Tibial artery (tissue), 4 donors: ENCODE results near the gene C11orf54.

Experiments
- DNase-seq, 2 donors: peaks; one replicate each; pipeline ENCODE4 v3.0.0-alpha.2; 2019
- H3K27ac ChIP-seq, 2 donors: fragments of 200-600 bp; sonication (generic) in 1 of 2; 1 replicate in 1 of 2; 2 replicates in 1 of 2; pipeline ENCODE4 v1.5.1; 2018 to 2019; ENCODE audit warnings: mild to moderate bottlenecking in 1 of 2
- H3K27me3 ChIP-seq, 2 donors: fragments of 200-600 bp; sonication (generic) in 1 of 2; one replicate each; pipeline versions ENCODE4 v1.5.1 to v1.6.0; 2016 to 2019
- H3K36me3 ChIP-seq, 3 donors: fragments of 200-600 bp; sonication (generic) in 2 of 3; one replicate each; pipeline ENCODE4 v1.5.1; 2016 to 2019; ENCODE audit warnings: mild to moderate bottlenecking in 2 of 3
- H3K4me1 ChIP-seq, 4 donors: fragments of 200-600 bp; sonication (generic) in 2 of 4; 1 replicate in 3 of 4; 2 replicates in 1 of 4; pipeline ENCODE4 v1.5.1; 2016 to 2019
- H3K4me3 ChIP-seq, 2 donors: fragments of 200-600 bp; sonication (generic) in 1 of 2; 1 replicate in 1 of 2; 2 replicates in 1 of 2; pipeline ENCODE4 v1.5.1; 2018 to 2019; ENCODE audit warnings: mild to moderate bottlenecking in 2 of 2
- H3K9me3 ChIP-seq, 3 donors: fragments of 200-600 bp; sonication (generic) in 1 of 3; one replicate each; pipeline ENCODE4 v1.5.1; 2016 to 2019
- CTCF ChIP-seq, 2 experiments: fragments of 200-600 bp in 1 of 2; fragments of 450-650 bp in 1 of 2; IDR thresholded peaks; one replicate each; pipeline ENCODE4 v1.5.1; 2017 to 2019; ENCODE audit warnings: antibody characterized with exemption in 2 of 2, mild to moderate bottlenecking in 1 of 2, moderate library complexity in 1 of 2
- intact Hi-C: fragments of 100-400 bp; cut with DNase I; formaldehyde crosslinking; loops from one replicate; pipeline ENCODE4 v1.15.0; 2023; ENCODE audit warnings: low total_unique reads

The C11orf54 gene

GRCh38 chr11:93783362-93783761 lies 41.9 kb downstream of the C11orf54 start:
- DNase-seq = no peak
- no peak for TF ChIP-seq CTCF (IDR thresholded peaks at IDR 0.05)
- H3K9me3 ChIP-seq = no peaks in the 10 kb centered on the region
- H3K36me3 ChIP-seq = peaks cover 0 to 6% (median 2%) of the 10 kb centered on the region in 3 donors
- peak overlapping the region; percentile 91 to 92 for H3K4me3 ChIP-seq
- peaks cover 0 to 37% (median 25%) of the 10 kb centered on the region in 4 donors for H3K4me1 ChIP-seq
- intact Hi-C loops = no loop called here
- H3K27me3 ChIP-seq = no peaks in the 10 kb centered on the region
- peak overlapping the region; percentile 89 to 95 for H3K27ac ChIP-seq

GRCh38 chr11:93783765-93784144 lies 42.3 kb downstream of the C11orf54 start:
- DNase-seq = no peak
- H3K4me1 ChIP-seq = peaks cover 0 to 37% (median 25%) of the 10 kb centered on the region in 4 donors
- H3K27ac ChIP-seq = peak overlapping the region; percentile 89 to 95
- intact Hi-C loops = loop anchor here (2.0 kb wide), 1 partner anchor 41 kb away; no protein-coding TSS in a partner anchor
- peak overlapping the region; percentile 91 to 92 for H3K4me3 ChIP-seq
- H3K27me3 ChIP-seq = no peaks in the 10 kb centered on the region
- no peak for TF ChIP-seq CTCF (IDR thresholded peaks at IDR 0.05)
- H3K36me3 ChIP-seq = peaks cover 0 to 8% (median 6%) of the 10 kb centered on the region in 3 donors
- H3K9me3 ChIP-seq = no peaks in the 10 kb centered on the region

- Histone ChIP-seq H3K27ac (peak within 1 kb of the TSS; percentile 89 to 95), H3K9me3 (no peaks in the 10 kb centered on the region), H3K4me3 (peak within 1 kb of the TSS; percentile 91 to 92), H3K27me3 (no peaks in the 10 kb centered on the region), H3K4me1 (peaks cover 0 to 37% (median 25%) of the 10 kb centered on the region in 4 donors), H3K36me3 (peaks cover 2 to 11% (median 8%) of the 10 kb centered on the region in 3 donors)
- intact Hi-C loops = loop anchor here (2.0 kb wide), 1 partner anchor 42 kb away; no protein-coding TSS in a partner anchor
- peak; percentile 41 to 44 for TF ChIP-seq CTCF (IDR thresholded peaks at IDR 0.05)
- DNase-seq = peak; percentile 93 to 95
Observed at GRCh38 chr11:93784145-93784934, 42.9 kb downstream of the C11orf54 start, which contains the start of gene MED17. Gene MED17, plus strand, starts transcription at chr11:93784282. Its CDS starts 232 bp downstream, at chr11:93784514.

DNA sequence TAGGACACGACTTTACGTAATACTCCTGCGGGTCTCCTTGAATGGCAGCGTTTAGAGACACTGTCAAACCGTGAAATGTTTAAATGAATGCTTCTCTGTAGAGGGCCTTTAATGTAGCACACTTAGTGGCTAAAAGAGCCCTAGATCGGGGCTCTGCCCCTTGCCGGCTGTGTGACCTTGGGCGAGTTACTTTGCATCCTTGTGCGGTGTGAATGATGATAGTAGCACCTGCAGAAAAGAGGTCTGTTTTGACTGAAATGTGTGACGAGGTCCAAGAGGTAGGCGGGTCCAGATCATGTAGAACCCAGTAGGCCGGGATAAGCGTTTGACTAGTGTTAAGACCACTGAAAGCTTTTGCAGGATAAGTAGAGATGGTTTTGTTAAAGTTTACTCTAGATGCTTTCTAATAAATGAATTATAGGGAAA lies 43.5 kb downstream of the C11orf54 start:
- H3K4me3 ChIP-seq = peak overlapping the region; percentile 91 to 92
- DNase-seq = no peak
- H3K27me3 ChIP-seq = no peaks in the 10 kb centered on the region
- TF ChIP-seq CTCF (IDR thresholded peaks at IDR 0.05) = no peak
- peaks cover 0 to 37% (median 27%) of the 10 kb centered on the region in 4 donors for H3K4me1 ChIP-seq
- H3K27ac ChIP-seq = peak overlapping the region; percentile 89 to 95
- intact Hi-C loops = loop anchor here (2.0 kb wide), 1 partner anchor 42 kb away; no protein-coding TSS in a partner anchor
- H3K9me3 ChIP-seq = no peaks in the 10 kb centered on the region
- peaks cover 8 to 17% (median 10%) of the 10 kb centered on the region in 3 donors for H3K36me3 ChIP-seq

DNA sequence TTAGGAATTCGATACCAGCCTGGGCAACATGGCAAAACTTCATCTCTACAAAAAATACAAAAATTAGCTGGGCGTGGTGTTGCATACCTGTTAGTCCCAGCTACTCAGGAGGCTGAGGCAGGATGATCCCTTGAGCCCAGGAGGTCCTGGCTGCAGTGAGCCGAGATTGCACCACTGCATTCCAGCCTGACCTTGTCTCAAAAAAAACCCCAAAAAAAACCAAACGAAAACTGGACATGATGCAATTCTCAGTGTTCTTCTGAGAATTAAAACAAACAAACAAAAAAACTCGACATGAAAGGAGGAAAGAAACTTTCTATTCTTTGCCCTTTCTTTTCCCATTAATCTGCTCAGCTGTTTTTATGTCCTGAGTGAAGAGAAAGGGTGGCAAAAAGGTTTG lies 50.0 kb downstream of the C11orf54 start:
- no peak for DNase-seq
- intact Hi-C loops = no loop called here

More for the DNA sequence above, 50.0 kb downstream of the C11orf54 start:
- Histone ChIP-seq H3K4me1 (peaks cover 0 to 18% (median 16%) of the 10 kb centered on the region in 4 donors), H3K9me3 (no peaks in the 10 kb centered on the region), H3K36me3 (peaks cover 70 to 83% (median 74%) of the 10 kb centered on the region in 3 donors), H3K4me3 (no peak overlapping the region), H3K27ac (no peak overlapping the region), H3K27me3 (no peaks in the 10 kb centered on the region)
- TF ChIP-seq CTCF (IDR thresholded peaks at IDR 0.05) = no peak
